ENCODE results near the gene ADAD2. TPM values are rescaled to one million over a fixed set of nuclear protein-coding genes. Genes with fewer than 3 reads are reported as not detected.

ADAD2 gene
- total and polyA plus RNA-seq, 11 donors: 0.21 to 1.3 (median 0.58) TPM; not detected in 3

GRCh38 chr16:84144859-84145639 lies 45.9 kb upstream of the ADAD2 start, which contains the start of the genes DNAAF1 and HSDL1:
Gene DNAAF1 (plus strand): TSS chr16:84145308. CDS start chr16:84145441, 133 bp downstream.
Gene HSDL1 (minus strand): TSS chr16:84145177. CDS start chr16:84131321, 13,856 bp downstream.
- no peaks in the 10 kb centered on the region for H3K36me3 ChIP-seq
- no peaks in the 10 kb centered on the region for H3K9me3 ChIP-seq
- peaks cover 0 to 2% (median 0%) of the 10 kb centered on the region in 9 donors for H3K27me3 ChIP-seq
- peaks cover 0 to 26% (median 10%) of the 10 kb centered on the region in 12 donors for H3K4me1 ChIP-seq
- TF ChIP-seq, protein P1, sequence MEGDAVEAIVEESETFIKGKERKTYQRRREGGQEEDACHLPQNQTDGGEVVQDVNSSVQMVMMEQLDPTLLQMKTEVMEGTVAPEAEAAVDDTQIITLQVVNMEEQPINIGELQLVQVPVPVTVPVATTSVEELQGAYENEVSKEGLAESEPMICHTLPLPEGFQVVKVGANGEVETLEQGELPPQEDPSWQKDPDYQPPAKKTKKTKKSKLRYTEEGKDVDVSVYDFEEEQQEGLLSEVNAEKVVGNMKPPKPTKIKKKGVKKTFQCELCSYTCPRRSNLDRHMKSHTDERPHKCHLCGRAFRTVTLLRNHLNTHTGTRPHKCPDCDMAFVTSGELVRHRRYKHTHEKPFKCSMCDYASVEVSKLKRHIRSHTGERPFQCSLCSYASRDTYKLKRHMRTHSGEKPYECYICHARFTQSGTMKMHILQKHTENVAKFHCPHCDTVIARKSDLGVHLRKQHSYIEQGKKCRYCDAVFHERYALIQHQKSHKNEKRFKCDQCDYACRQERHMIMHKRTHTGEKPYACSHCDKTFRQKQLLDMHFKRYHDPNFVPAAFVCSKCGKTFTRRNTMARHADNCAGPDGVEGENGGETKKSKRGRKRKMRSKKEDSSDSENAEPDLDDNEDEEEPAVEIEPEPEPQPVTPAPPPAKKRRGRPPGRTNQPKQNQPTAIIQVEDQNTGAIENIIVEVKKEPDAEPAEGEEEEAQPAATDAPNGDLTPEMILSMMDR (IDR thresholded peaks at IDR 0.05): peak in 4 of 12 donors; percentile 3 to 28 (median 15)
- peak; percentile 76 to 82 for TF ChIP-seq POLR2A (IDR thresholded peaks at IDR 0.05)
- intact Hi-C loops (cut with DNase I): loop anchor here in 8 of 10 donors (2.0 to 10.0 kb wide), 5 partner anchors 37 to 63 kb away; partner anchors contain the start of gene TAF1C (in 4 of the 8)
- peak within 1 kb of the TSS; percentile 50 to 96 (median 80) for H3K27ac ChIP-seq
- WGBS, 4 donors: 0 to 1% (median 1%) methylated on average over 13 to 89 of the region's 89 CpGs
- H3K4me3 ChIP-seq: peak within 1 kb of the TSS; percentile 78 to 99 (median 94)
- peak; percentile 84 to 96 (median 94) for ATAC-seq
- peak; percentile 90 to 96 (median 91) for DNase-seq

- no peak for DNase-seq
- Histone ChIP-seq H3K4me1 (peaks cover 0 to under 1% (median 0%) of the 10 kb centered on the region in 12 donors), H3K27me3 (peaks cover 0 to 5% (median 0%) of the 10 kb centered on the region in 9 donors), H3K4me3 (no peak overlapping the region), H3K9me3 (no peaks in the 10 kb centered on the region), H3K27ac (no peak overlapping the region), H3K36me3 (no peaks in the 10 kb centered on the region)
- intact Hi-C loops (cut with DNase I): no loop called here
- ATAC-seq: no peak
- TF ChIP-seq, protein P1 (IDR thresholded peaks at IDR 0.05): no peak
- TF ChIP-seq POLR2A (IDR thresholded peaks at IDR 0.05): no peak
- 73 to 97% (median 85%) methylated on average over 2 to 3 of the region's 3 CpGs for WGBS, 4 donors
Observed at GRCh38 chr16:84150926-84151325, 40.0 kb upstream of the ADAD2 start.

DNA sequence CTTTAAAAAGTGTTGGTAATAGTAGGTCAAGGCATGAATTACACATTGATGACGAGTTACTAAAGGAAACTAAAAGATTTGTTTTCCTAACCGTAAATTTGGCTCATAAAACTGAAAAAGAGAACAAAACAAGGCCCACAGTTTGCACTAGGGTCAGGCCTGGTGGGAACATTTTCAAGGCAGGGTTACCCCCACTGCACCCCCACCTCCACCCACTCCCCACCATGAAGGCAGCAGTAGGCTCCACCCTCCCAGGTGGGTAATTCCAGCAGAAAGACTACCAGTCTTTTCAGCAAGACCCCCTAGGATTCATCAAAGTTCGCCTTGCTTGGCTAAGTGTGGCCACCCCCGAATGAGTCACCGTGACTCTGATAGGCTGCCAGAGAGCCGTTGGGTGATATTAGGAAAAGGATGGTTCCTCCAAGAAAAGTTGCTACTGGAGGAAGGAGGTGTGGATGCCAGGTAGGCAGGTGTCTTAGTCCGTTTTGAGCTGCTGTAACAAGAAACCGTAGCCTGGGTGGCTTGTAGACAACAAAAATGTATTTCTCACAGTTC lies 37.2 kb upstream of the ADAD2 start:
- 68 to 76% (median 72%) methylated on average over 8 of the region's 8 CpGs for WGBS, 4 donors
- TF ChIP-seq, protein P1 (IDR thresholded peaks at IDR 0.05): no peak
- no peak for TF ChIP-seq POLR2A (IDR thresholded peaks at IDR 0.05)
- H3K4me1 ChIP-seq: no peaks in the 10 kb centered on the region

GRCh38 chr16:84155226-84155625 lies 35.7 kb upstream of the ADAD2 start:
- Histone ChIP-seq H3K27ac (no peak overlapping the region), H3K27me3 (peaks cover 0 to 17% (median 4%) of the 10 kb centered on the region in 9 donors), H3K4me1 (no peaks in the 10 kb centered on the region), H3K4me3 (no peak overlapping the region), H3K9me3 (no peaks in the 10 kb centered on the region), H3K36me3 (no peaks in the 10 kb centered on the region)
- TF ChIP-seq POLR2A (IDR thresholded peaks at IDR 0.05): no peak
- TF ChIP-seq, protein P1 (IDR thresholded peaks at IDR 0.05): no peak
- intact Hi-C loops (cut with DNase I): no loop called here
- ATAC-seq: no peak
- WGBS, 4 donors: 94 to 97% (median 96%) methylated on average over 4 of the region's 4 CpGs
- no peak for DNase-seq

More for the DNA sequence above, 37.2 kb upstream of the ADAD2 start:
- H3K4me3 ChIP-seq: no peak overlapping the region
- ATAC-seq (no peak), DNase-seq (no peak)
- H3K27me3 ChIP-seq: peaks cover 0 to 16% (median 0%) of the 10 kb centered on the region in 9 donors
- intact Hi-C loops (cut with DNase I): no loop called here
- no peaks in the 10 kb centered on the region for H3K36me3 ChIP-seq
- no peak overlapping the region for H3K27ac ChIP-seq
- H3K9me3 ChIP-seq: no peaks in the 10 kb centered on the region

All from heart left ventricle (tissue), 16 donors.